Gastroesophageal sphincter (tissue), 4 donors: Measurements from ENCODE around the gene SP110. TPM values are rescaled to one million over a fixed set of nuclear protein-coding genes. Genes with fewer than 3 reads are reported as not detected.
"Not testable (repeated sequence)": the region's sequence is repeated elsewhere in the genome, so short reads cannot be mapped to it uniquely, and the experiment has no call there.

Source experiments
- ATAC-seq: fragments of 150-250 bp; one replicate; pipeline ENCODE4 v1.9.1; 2016; ENCODE audit warnings: mild to moderate bottlenecking, moderate library complexity
- H3K27ac ChIP-seq, 4 donors: fragments of 200-600 bp; sonication (generic) in 3 of 4; 1 replicate in 3 of 4; 2 replicates in 1 of 4; pipeline ENCODE4 v1.5.1; 2016 to 2019
- H3K27me3 ChIP-seq: fragments of 200-600 bp; sonication (generic); one replicate; pipeline ENCODE4 v1.5.1; 2019
- H3K36me3 ChIP-seq, 2 donors: fragments of 200-600 bp; sonication (generic); one replicate each; pipeline ENCODE4 v1.5.1; 2019; ENCODE audit warnings: control low read depth in 1 of 2
- H3K4me1 ChIP-seq, 3 donors: fragments of 200-600 bp; sonication (generic); 1 replicate in 2 of 3; 2 replicates in 1 of 3; pipeline ENCODE4 v1.5.1; 2016 to 2019; ENCODE audit warnings: control low read depth in 2 of 3
- H3K4me3 ChIP-seq, 2 donors: fragments of 200-600 bp; sonication (generic); one replicate each; pipeline ENCODE4 v1.5.1; 2019; ENCODE audit warnings: mild to moderate bottlenecking in 1 of 2, moderate library complexity in 1 of 2
- H3K9me3 ChIP-seq, 3 donors: fragments of 200-600 bp; sonication (generic); one replicate each; pipeline ENCODE4 v1.5.1; 2017 to 2019; ENCODE audit warnings: control low read depth in 2 of 3
- POLR2A ChIP-seq, 2 donors: fragments of 450-650 bp; IDR thresholded peaks; one replicate each; pipeline ENCODE4 v1.6.1; 2017; ENCODE audit warnings: antibody characterized with exemption in 2 of 2, mild to moderate bottlenecking in 2 of 2, moderate library complexity in 1 of 2
- POLR2AphosphoS5 ChIP-seq: sonication (generic); formaldehyde crosslinking; IDR thresholded peaks from one replicate; pipeline ENCODE4 v1.6.1; 2017; ENCODE audit warnings: antibody characterized with exemption
- WGBS, 2 donors: methylation state at CpG; one replicate each; pipeline ENCODE4 v1.1.5; 2018; ENCODE audit warnings: low coverage in 1 of 2; 5-methylcytosine and 5-hydroxymethylcytosine counted together
- total RNA-seq, 4 donors: library from RNA; depleted of rRNA; stranded (reverse); fragments of >200 nt; gene quantifications; one replicate each; pipeline ENCODE4 v1.1.0, GENCODE V29; 2016

The SP110 gene
- total RNA-seq, 4 donors from 2014 or later, result 16.3 to 37.5 (median 19.2) TPM

GRCh38 chr2:230124235-230124634, 95.5 kb downstream of the SP110 start:
- 85% methylated on average over 6 of the region's 6 CpGs; no CpG with 5 or more reads in 1 of the 2 donors for WGBS, 2 donors
- peaks cover 0 to 8% (median 0%) of the 10 kb centered on the region in 3 donors for H3K9me3 ChIP-seq
- H3K27me3 ChIP-seq, result no peaks in the 10 kb centered on the region
- no peak for ATAC-seq
- no peak overlapping the region for H3K4me3 ChIP-seq
- TF ChIP-seq POLR2AphosphoS5 (no peak), POLR2A (IDR thresholded peaks at IDR 0.05) (no peak)
- H3K36me3 ChIP-seq, result no peaks in the 10 kb centered on the region
- no peak overlapping the region for H3K27ac ChIP-seq
- H3K4me1 ChIP-seq, result peaks cover 0 to 4% (median 0%) of the 10 kb centered on the region in 3 donors

GRCh38 chr2:230120376-230120775, 99.4 kb downstream of the SP110 start:
- not testable (repeated sequence) for H3K4me3 ChIP-seq, H3K27me3 ChIP-seq, ATAC-seq, H3K27ac ChIP-seq, H3K4me1 ChIP-seq, H3K9me3 ChIP-seq, H3K36me3 ChIP-seq
- 90 to 100% methylated on average over 1 to 2 of the region's 2 CpGs for WGBS, 2 donors

- not testable (repeated sequence) for H3K36me3 ChIP-seq, H3K9me3 ChIP-seq, ATAC-seq, H3K27ac ChIP-seq, H3K4me3 ChIP-seq, H3K4me1 ChIP-seq, H3K27me3 ChIP-seq
- 75 to 100% methylated on average over 1 of the region's 1 CpG for WGBS, 2 donors
Observed at GRCh38 chr2:230119827-230120226, 100.0 kb downstream of the SP110 start.

Other genes with a start within 250 kb of the SP110 start
- gene SLC16A14, start 151.1 kb downstream of the SP110 start, total RNA-seq, result 1 to 10 TPM in 3 of 4 donors, under 1 TPM in 1; 0.85 to 4.1 (median 2.7) TPM
- gene SP140, start 5.8 kb upstream of the SP110 start, total RNA-seq, result 1 to 10 TPM in 2 of 4 donors, under 1 TPM in 1, not detected in 1; 0.92 to 2.3 (median 2.0) TPM
- 10 to 100 TPM in 1 of 4 donors, 1 to 10 TPM in 3; 6.1 to 11.0 (median 7.6) TPM for gene SP140L, start 107.2 kb upstream of the SP110 start, total RNA-seq
- gene SP100, start 196.2 kb upstream of the SP110 start, total RNA-seq, result 100 to 1,000 TPM in 1 of 4 donors, 10 to 100 TPM in 3; 70.1 to 102 (median 92.5) TPM